ENCODE results near the gene CMPK2. TPM values are rescaled to one million over a fixed set of nuclear protein-coding genes. Genes with fewer than 3 reads are reported as not detected.
A peak's percentile ranks its signal among the peaks of the same experiment; 100 is the strongest.

The CMPK2 gene
- total and polyA plus RNA-seq, 9 of the 15 experiments (the other 6 are each of a cell fraction or from before 2014, with no cell fraction given) = 2.6 to 10.5 (median 5.0) TPM

- TF ChIP-seq PRDM10 (IDR thresholded peaks at IDR 0.05; ENCODE audit: partially characterized antibody) (no peak), HNRNPUL1 (IDR thresholded peaks at IDR 0.05; ENCODE audit: low read length) (no peak), SMARCE1 (IDR thresholded peaks at IDR 0.05) (peak; percentile 95), CC2D1A (IDR thresholded peaks at IDR 0.05) (peak; percentile 46), SOX6 (IDR thresholded peaks at IDR 0.05) (peak; percentile 67; the same call in 1 of the 2 replicates), GATA2 (CRISPR knock-in tag; IDR thresholded peaks at IDR 0.05) (peak; percentile 49), CBFA2T3 (IDR thresholded peaks at IDR 0.05) (peak; percentile 91), ZFP1 (CRISPR knock-in tag; IDR thresholded peaks at IDR 0.05) (no peak), FOXA1 (IDR thresholded peaks at IDR 0.05; ENCODE audit: borderline replicate concordance) (no peak), KHSRP (IDR thresholded peaks at IDR 0.05) (peak; percentile 54; the same call in 1 of the 2 replicates), CREB3L1 (IDR thresholded peaks at IDR 0.05; ENCODE audit: borderline replicate concordance, low read depth) (no peak), JUNB (CRISPR knock-in tag; conservative IDR thresholded peaks at IDR 0.05) (0 out of 2 replicates have a peak, but pooled peaks have one; percentile 19), E2F5 (CRISPR knock-in tag; IDR thresholded peaks at IDR 0.05) (no peak), TEAD1 (CRISPR knock-in tag; IDR thresholded peaks at IDR 0.05) (no peak), RBM14 (IDR thresholded peaks at IDR 0.05; ENCODE audit: borderline replicate concordance, insufficient read depth, low read depth, low read length) (no peak), ZNF408 (CRISPR knock-in tag; IDR thresholded peaks at IDR 0.05; ENCODE audit: low read depth) (no peak), POLR2B (IDR thresholded peaks at IDR 0.05; ENCODE audit: low read depth, partially characterized antibody) (no peak), SREBF2 (CRISPR knock-in tag; IDR thresholded peaks at IDR 0.05) (no peak), ZNF512 (tag; IDR thresholded peaks at IDR 0.05) (no peak), STAT5B (CRISPR knock-in tag; IDR thresholded peaks at IDR 0.05) (no peak), NFATC3 (IDR thresholded peaks at IDR 0.05) (no peak), DDX20 (tag; IDR thresholded peaks at IDR 0.05; ENCODE audit: low read depth) (no peak), HMGN3 (IDR thresholded peaks at IDR 0.05; ENCODE audit: borderline replicate concordance, extremely low read depth, insufficient read length, low read depth, low read length) (no peak)
These were observed 20.3 kb upstream of the CMPK2 start (continued) for GRCh38 chr2:6885968-6886367.

All from K562 (cell line).